ENCODE measurements around the gene AMOTL1.
"Not testable (repeated sequence)": the region's sequence is repeated elsewhere in the genome, so short reads cannot be mapped to it uniquely, and the experiment has no call there.

The AMOTL1 gene

GRCh38 chr11:94794287-94795168 lies 26.4 kb downstream of the AMOTL1 start:
- peak; percentile 49 for DNase-seq

- no peak for DNase-seq
Observed at GRCh38 chr11:94795476-94796189, 27.5 kb downstream of the AMOTL1 start.

GRCh38 chr11:94796190-94796580 lies 28.0 kb downstream of the AMOTL1 start:
- DNase-seq = no peak

GRCh38 chr11:94796863-94797262 lies 28.7 kb downstream of the AMOTL1 start:
- DNase-seq = no peak

- no peak for DNase-seq
Observed at GRCh38 chr11:94799726-94800125, 31.6 kb downstream of the AMOTL1 start.

- DNase-seq = no peak
Observed at GRCh38 chr11:94800414-94800813, 32.3 kb downstream of the AMOTL1 start.

- DNase-seq = no peak
Observed at GRCh38 chr11:94801866-94802460, 33.8 kb downstream of the AMOTL1 start.

- DNase-seq = no peak
Observed at GRCh38 chr11:94802501-94802900, 34.3 kb downstream of the AMOTL1 start.

GRCh38 chr11:94803491-94803890 lies 35.3 kb downstream of the AMOTL1 start:
- DNase-seq = no peak

- no peak for DNase-seq
Observed at GRCh38 chr11:94804874-94805273, 36.7 kb downstream of the AMOTL1 start.

GRCh38 chr11:94806014-94806413 lies 37.9 kb downstream of the AMOTL1 start:
- DNase-seq = no peak

GRCh38 chr11:94806419-94806818 lies 38.3 kb downstream of the AMOTL1 start:
- DNase-seq = no peak

GRCh38 chr11:94809251-94809650 lies 41.1 kb downstream of the AMOTL1 start:
- no peak for DNase-seq

- DNase-seq = not testable (repeated sequence)
Observed at GRCh38 chr11:94812724-94813720, 44.9 kb downstream of the AMOTL1 start.

- DNase-seq = no peak
Observed at GRCh38 chr11:94814272-94814976, 46.3 kb downstream of the AMOTL1 start.

GRCh38 chr11:94815705-94816344 lies 47.7 kb downstream of the AMOTL1 start:
- peak; percentile 70 for DNase-seq

GRCh38 chr11:94820480-94820879 lies 52.3 kb downstream of the AMOTL1 start:
- no peak for DNase-seq

GRCh38 chr11:94821439-94821838 lies 53.3 kb downstream of the AMOTL1 start:
- no peak for DNase-seq

GRCh38 chr11:94822080-94822479 lies 53.9 kb downstream of the AMOTL1 start:
- DNase-seq = no peak

- DNase-seq = no peak
Observed at GRCh38 chr11:94823102-94823732, 55.1 kb downstream of the AMOTL1 start.

- no peak for DNase-seq
Observed at GRCh38 chr11:94825031-94825430, 56.9 kb downstream of the AMOTL1 start.
